Transverse colon (tissue), 4 donors: ENCODE data around the gene MCC.

Source experiments
- CTCF ChIP-seq, 5 experiments: fragments of 200-600 bp in 3 of 5; fragments of 450-650 bp in 2 of 5; sonication (generic) in 3 of 5; IDR thresholded peaks; 1 replicate in 2 of 5; 2 replicates in 3 of 5; pipeline ENCODE4 v1.5.1; 2016 to 2017; ENCODE audit warnings: antibody characterized with exemption in 5 of 5, inconsistent platforms in 3 of 5, mild to moderate bottlenecking in 2 of 5, moderate library complexity in 1 of 5
- POLR2A ChIP-seq: fragments of 450-650 bp; IDR thresholded peaks from one replicate; pipeline ENCODE4 v1.6.1; 2016; ENCODE audit warnings: antibody characterized with exemption, mild to moderate bottlenecking, moderate library complexity
- POLR2AphosphoS5 ChIP-seq, 3 donors: sonication (generic); formaldehyde crosslinking; IDR thresholded peaks; one replicate each; pipeline ENCODE4 v1.6.1; 2016; ENCODE audit warnings: antibody characterized with exemption in 3 of 3

DNA sequence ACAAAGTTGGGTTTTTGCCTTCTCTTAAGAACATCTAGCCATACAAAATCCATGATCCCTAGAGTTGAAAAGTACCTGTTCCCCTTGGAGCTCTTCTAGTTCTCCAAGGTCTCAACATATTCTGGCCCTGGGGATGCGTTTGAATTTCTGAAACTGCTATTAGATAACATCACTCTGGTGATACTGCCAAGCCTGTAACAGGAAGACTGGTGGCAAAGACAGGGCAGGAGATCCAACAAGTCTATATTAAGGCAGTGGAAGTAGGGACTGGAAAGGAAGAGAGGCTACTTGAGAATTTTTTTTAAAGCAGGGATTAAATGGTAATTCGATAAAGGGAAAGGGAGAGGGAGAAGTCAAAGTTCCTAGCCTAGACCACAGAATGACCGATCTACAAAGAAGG is 264.9 kb downstream of the MCC start:
- no peak for TF ChIP-seq CTCF (IDR thresholded peaks at IDR 0.05)
- TF ChIP-seq POLR2A, result no peak
- TF ChIP-seq POLR2AphosphoS5 (IDR thresholded peaks at IDR 0.05), result no peak
